ENCODE measurements around the gene BLCAP. TPM values are rescaled to one million over a fixed set of nuclear protein-coding genes. Genes with fewer than 3 reads are reported as not detected.
"Not testable (repeated sequence)": the region's sequence is repeated elsewhere in the genome, so short reads cannot be mapped to it uniquely, and the experiment has no call there.

The BLCAP gene
- total RNA-seq, 1 experiment from 2014 or later = 99.9 TPM

- BruUV-seq (replicated peaks); intact Hi-C loops (cut with micrococcal nuclease; ENCODE audit: unreplicated experiment); H3K9me3 ChIP-seq (ENCODE audit: insufficient read depth, low read depth); H3F3A ChIP-seq (ENCODE audit: insufficient read depth, low read depth); H2AFZ ChIP-seq; DNase-seq; H3K36me3 ChIP-seq (ENCODE audit: low read depth); H3K27ac ChIP-seq; POLR2A ChIA-PET (ENCODE audit: unreplicated experiment); H3K4me3 ChIP-seq; H4K20me1 ChIP-seq (ENCODE audit: insufficient read depth); CTCF ChIA-PET; H3K9me2 ChIP-seq (ENCODE audit: insufficient read depth); H3K79me2 ChIP-seq (ENCODE audit: low read depth); H3K4me2 ChIP-seq; H3K4me1 ChIP-seq (replicated peaks; ENCODE audit: insufficient read depth); H3K27me3 ChIP-seq (ENCODE audit: insufficient read depth, low read depth): not testable (repeated sequence)
These were observed 22.6 kb upstream of the BLCAP start for GRCh38 chr20:37550101-37550920.

- DNase-seq = no peak
- Histone ChIP-seq H3K36me3 (ENCODE audit: low read depth) (no peaks in the 10 kb centered on the region), H3K27me3 (ENCODE audit: insufficient read depth, low read depth) (no peaks in the 10 kb centered on the region), H4K20me1 (ENCODE audit: insufficient read depth) (no peaks in the 10 kb centered on the region), H2AFZ (no peak overlapping the region), H3K4me2 (no peak overlapping the region), H3K4me1 (replicated peaks; ENCODE audit: insufficient read depth) (peaks cover 17% of the 10 kb centered on the region), H3K9me3 (ENCODE audit: insufficient read depth, low read depth) (no peaks in the 10 kb centered on the region; the same call in 1 of the 2 replicates), H3K4me3 (no peak overlapping the region), H3K9me2 (ENCODE audit: insufficient read depth) (no peaks in the 10 kb centered on the region), H3K27ac (no peak overlapping the region), H3F3A (ENCODE audit: insufficient read depth, low read depth) (no peaks in the 10 kb centered on the region), H3K79me2 (ENCODE audit: low read depth) (no peaks in the 10 kb centered on the region)
- TF ChIP-seq CTCF (conservative IDR thresholded peaks at IDR 0.05) = no peak
- no peak for TF ChIP-seq EZH2 (IDR thresholded peaks at IDR 0.05; ENCODE audit: low read depth)
- POLR2A ChIA-PET (ENCODE audit: unreplicated experiment) = interaction anchor here (0.6 kb wide), 1 partner anchor 369 kb away, joined by 5 read pairs; no protein-coding TSS in a partner anchor
- CTCF ChIA-PET = no interaction called here
- intact Hi-C loops (cut with micrococcal nuclease; ENCODE audit: unreplicated experiment) = no loop called here
- no TSS peak for BruUV-seq (replicated peaks)
These were observed 20.2 kb upstream of the BLCAP start for GRCh38 chr20:37547912-37548311.

- H3K4me1 ChIP-seq (replicated peaks; ENCODE audit: insufficient read depth) = peaks cover 31% of the 10 kb centered on the region
- no peaks in the 10 kb centered on the region for H4K20me1 ChIP-seq (ENCODE audit: insufficient read depth)
- H2AFZ ChIP-seq = no peak overlapping the region
- H3K27ac ChIP-seq = no peak overlapping the region
- no TSS peak for BruUV-seq (replicated peaks)
- no peaks in the 10 kb centered on the region for H3K27me3 ChIP-seq (ENCODE audit: insufficient read depth, low read depth)
- no peaks in the 10 kb centered on the region for H3F3A ChIP-seq (ENCODE audit: insufficient read depth, low read depth)
- H3K79me2 ChIP-seq (ENCODE audit: low read depth) = no peaks in the 10 kb centered on the region
- peak in 1 of 2 experiments; percentile 52 for DNase-seq
- no peaks in the 10 kb centered on the region for H3K9me2 ChIP-seq (ENCODE audit: insufficient read depth)
- TF ChIP-seq CTCF (conservative IDR thresholded peaks at IDR 0.05) = no peak
- TF ChIP-seq EZH2 (IDR thresholded peaks at IDR 0.05; ENCODE audit: low read depth) = no peak
- H3K4me3 ChIP-seq = no peak overlapping the region
- intact Hi-C loops (cut with micrococcal nuclease; ENCODE audit: unreplicated experiment) = no loop called here
- no peaks in the 10 kb centered on the region for H3K36me3 ChIP-seq (ENCODE audit: low read depth)
- no peaks in the 10 kb centered on the region; the same call in 1 of the 2 replicates for H3K9me3 ChIP-seq (ENCODE audit: insufficient read depth, low read depth)
- ChIA-PET CTCF (no interaction called here), POLR2A (ENCODE audit: unreplicated experiment) (no interaction called here)
- 0 out of 2 replicates have a peak overlapping the region, but pooled peaks have one; percentile 1 for H3K4me2 ChIP-seq
These were observed 17.8 kb upstream of the BLCAP start for GRCh38 chr20:37545516-37545915.

Data from PC-9 (cell line).